ENCODE data around the gene CSMD2. TPM values are rescaled to one million over a fixed set of nuclear protein-coding genes. Genes with fewer than 3 reads are reported as not detected.
"Not testable (repeated sequence)": the region's sequence is repeated elsewhere in the genome, so short reads cannot be mapped to it uniquely, and the experiment has no call there.

CSMD2 gene
- total and polyA plus RNA-seq, 4 donors, result 0.25 to 2.4 (median 1.7) TPM

DNA sequence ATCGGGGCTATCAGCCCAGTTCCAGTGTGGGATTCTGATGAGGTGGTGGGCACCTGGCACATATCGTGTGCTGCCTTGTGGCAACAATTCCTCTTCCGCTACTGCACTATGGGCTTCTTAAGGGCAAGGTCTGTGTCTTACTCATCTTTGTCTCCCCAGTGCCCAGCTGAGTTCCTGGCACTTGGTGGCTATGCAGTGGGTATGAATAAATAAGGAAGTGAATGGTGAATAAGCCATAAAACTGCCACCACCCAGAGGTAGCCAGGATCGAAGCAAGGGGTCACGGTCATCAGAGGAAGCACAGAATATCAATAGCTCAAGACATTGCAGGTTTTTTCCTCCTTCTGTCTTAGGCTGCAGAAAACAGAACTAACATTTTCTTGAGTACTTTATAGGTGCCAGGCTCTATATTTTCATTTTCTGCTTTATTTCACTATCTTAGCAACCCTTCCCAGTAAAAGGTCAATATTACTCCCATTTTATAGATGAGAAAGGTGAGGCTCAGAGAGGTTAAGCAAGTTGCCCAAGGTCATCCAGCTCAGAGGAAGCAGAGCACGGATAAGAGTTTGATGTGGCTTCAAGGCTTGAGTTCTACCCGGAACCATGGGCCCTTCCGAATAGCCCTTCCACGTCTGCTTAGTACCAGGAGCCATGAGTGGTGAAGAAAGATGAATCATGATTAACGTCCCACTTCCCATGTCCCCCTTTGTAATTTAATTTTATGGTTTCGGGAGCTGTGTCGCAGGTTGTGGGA is 21.9 kb upstream of the CSMD2 start:
- H3K4me3 ChIP-seq (ENCODE audit: low read length in 2 of 2), result no peak overlapping the region
- H3K9me3 ChIP-seq (ENCODE audit: control insufficient read depth, low read length), result peaks cover 6% of the 10 kb centered on the region
- H3K36me3 ChIP-seq (ENCODE audit: control insufficient read depth in 1 of 2, insufficient read depth in 2 of 2, low read length in 1 of 2), result no peaks in the 10 kb centered on the region
- no peaks in the 10 kb centered on the region for H3K27me3 ChIP-seq (ENCODE audit: control insufficient read depth in 1 of 2, insufficient read depth in 2 of 2, low read length in 1 of 2)
- intact Hi-C loops (cut with DNase I), result no loop called here
- WGBS, 2 donors, result 70 to 77% methylated on average over 12 of the region's 12 CpGs
- ATAC-seq (ENCODE audit: low FRiP score) (no peak), DNase-seq (no peak)
- H3K4me1 ChIP-seq (ENCODE audit: control insufficient read depth in 1 of 2, insufficient read depth in 2 of 2, low read length in 2 of 2), result no peaks in the 10 kb centered on the region
- H3K27ac ChIP-seq (ENCODE audit: low read depth in 1 of 2, low read length in 2 of 2), result no peak overlapping the region

GRCh38 chr1:34183381-34183780 is 18.4 kb upstream of the CSMD2 start:
- H3K4me3 ChIP-seq (ENCODE audit: low read length in 2 of 2); DNase-seq; H3K27ac ChIP-seq (ENCODE audit: low read depth in 1 of 2, low read length in 2 of 2); H3K9me3 ChIP-seq (ENCODE audit: control insufficient read depth, low read length); H3K27me3 ChIP-seq (ENCODE audit: control insufficient read depth in 1 of 2, insufficient read depth in 2 of 2, low read length in 1 of 2); intact Hi-C loops (cut with DNase I); ATAC-seq (ENCODE audit: low FRiP score); H3K36me3 ChIP-seq (ENCODE audit: control insufficient read depth in 1 of 2, insufficient read depth in 2 of 2, low read length in 1 of 2); H3K4me1 ChIP-seq (ENCODE audit: control insufficient read depth in 1 of 2, insufficient read depth in 2 of 2, low read length in 2 of 2): not testable (repeated sequence)
- WGBS, 2 donors, result 83 to 86% methylated on average over 4 of the region's 4 CpGs

GRCh38 chr1:34178072-34178471 is 13.0 kb upstream of the CSMD2 start:
- ATAC-seq (ENCODE audit: low FRiP score) (no peak), DNase-seq (no peak)
- no peaks in the 10 kb centered on the region for H3K4me1 ChIP-seq (ENCODE audit: control insufficient read depth in 1 of 2, insufficient read depth in 2 of 2, low read length in 2 of 2)
- H3K4me3 ChIP-seq (ENCODE audit: low read length in 2 of 2), result no peak overlapping the region
- WGBS, 2 donors, result 50 to 57% methylated on average over 2 of the region's 2 CpGs
- intact Hi-C loops (cut with DNase I), result no loop called here
- H3K27me3 ChIP-seq (ENCODE audit: control insufficient read depth in 1 of 2, insufficient read depth in 2 of 2, low read length in 1 of 2), result no peaks in the 10 kb centered on the region
- H3K9me3 ChIP-seq (ENCODE audit: control insufficient read depth, low read length), result no peaks in the 10 kb centered on the region
- no peak overlapping the region for H3K27ac ChIP-seq (ENCODE audit: low read depth in 1 of 2, low read length in 2 of 2)
- no peaks in the 10 kb centered on the region for H3K36me3 ChIP-seq (ENCODE audit: control insufficient read depth in 1 of 2, insufficient read depth in 2 of 2, low read length in 1 of 2)

- intact Hi-C loops (cut with DNase I), result no loop called here
- H3K4me3 ChIP-seq (ENCODE audit: low read length in 2 of 2), result no peak within 1 kb of the TSS
- ATAC-seq (ENCODE audit: low FRiP score) (no peak), DNase-seq (no peak)
- H3K27ac ChIP-seq (ENCODE audit: low read depth in 1 of 2, low read length in 2 of 2), result no peak within 1 kb of the TSS
- H3K9me3 ChIP-seq (ENCODE audit: control insufficient read depth, low read length), result no peaks in the 10 kb centered on the region
- WGBS, 2 donors, result 2 to 4% methylated on average over 56 to 58 of the region's 58 CpGs
- H3K27me3 ChIP-seq (ENCODE audit: control insufficient read depth in 1 of 2, insufficient read depth in 2 of 2, low read length in 1 of 2), result no peaks in the 10 kb centered on the region
- no peaks in the 10 kb centered on the region for H3K36me3 ChIP-seq (ENCODE audit: control insufficient read depth in 1 of 2, insufficient read depth in 2 of 2, low read length in 1 of 2)
- no peaks in the 10 kb centered on the region for H3K4me1 ChIP-seq (ENCODE audit: control insufficient read depth in 1 of 2, insufficient read depth in 2 of 2, low read length in 2 of 2)
Measured at GRCh38 chr1:34176830-34177603, 12.0 kb upstream of the CSMD2 start, which contains the start of gene C1orf94. Gene C1orf94 (plus strand): TSS chr1:34176907. CDS start chr1:34177790, 883 bp downstream.

DNA sequence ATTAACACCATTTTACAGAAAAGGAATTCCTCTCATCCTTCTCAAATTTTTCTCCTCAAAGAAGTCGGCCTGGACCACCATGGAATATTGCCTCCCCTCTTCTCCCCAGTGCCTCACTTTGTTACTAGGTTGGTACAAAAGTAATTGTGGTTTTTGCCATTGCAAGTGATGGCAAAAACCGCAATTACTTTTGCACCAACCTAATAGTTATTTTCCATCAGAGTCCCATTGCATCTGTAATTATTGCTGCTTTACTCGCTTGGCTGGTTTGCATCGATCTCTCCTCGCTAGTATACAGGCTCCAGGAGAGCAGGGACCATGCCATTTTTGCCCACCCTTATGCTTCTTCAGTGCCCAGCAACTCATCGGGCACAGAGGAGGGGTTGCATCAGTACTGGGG is 10.7 kb upstream of the CSMD2 start:
- ATAC-seq (ENCODE audit: low FRiP score) (no peak), DNase-seq (no peak)
- intact Hi-C loops (cut with DNase I), result no loop called here
- Histone ChIP-seq H3K9me3 (ENCODE audit: control insufficient read depth, low read length) (no peaks in the 10 kb centered on the region), H3K36me3 (ENCODE audit: control insufficient read depth in 1 of 2, insufficient read depth in 2 of 2, low read length in 1 of 2) (no peaks in the 10 kb centered on the region), H3K4me3 (ENCODE audit: low read length in 2 of 2) (no peak overlapping the region), H3K27ac (ENCODE audit: low read depth in 1 of 2, low read length in 2 of 2) (no peak overlapping the region), H3K27me3 (ENCODE audit: control insufficient read depth in 1 of 2, insufficient read depth in 2 of 2, low read length in 1 of 2) (no peaks in the 10 kb centered on the region), H3K4me1 (ENCODE audit: control insufficient read depth in 1 of 2, insufficient read depth in 2 of 2, low read length in 2 of 2) (no peaks in the 10 kb centered on the region)
- WGBS, 2 donors, result 87 to 89% methylated on average over 6 of the region's 6 CpGs

GRCh38 chr1:34167389-34167788 is 2.4 kb upstream of the CSMD2 start:
- H3K27me3 ChIP-seq (ENCODE audit: control insufficient read depth in 1 of 2, insufficient read depth in 2 of 2, low read length in 1 of 2), result no peaks in the 10 kb centered on the region
- no peak overlapping the region for H3K27ac ChIP-seq (ENCODE audit: low read depth in 1 of 2, low read length in 2 of 2)
- ATAC-seq (ENCODE audit: low FRiP score) (no peak), DNase-seq (no peak)
- no peaks in the 10 kb centered on the region for H3K36me3 ChIP-seq (ENCODE audit: control insufficient read depth in 1 of 2, insufficient read depth in 2 of 2, low read length in 1 of 2)
- WGBS, 2 donors, result 48 to 71% methylated on average over 13 of the region's 13 CpGs
- no peak overlapping the region for H3K4me3 ChIP-seq (ENCODE audit: low read length in 2 of 2)
- intact Hi-C loops (cut with DNase I), result loop anchor here (5.0 to 10.0 kb wide), 3 partner anchors 273 to 530 kb away; no protein-coding TSS in a partner anchor
- no peaks in the 10 kb centered on the region for H3K9me3 ChIP-seq (ENCODE audit: control insufficient read depth, low read length)
- no peaks in the 10 kb centered on the region for H3K4me1 ChIP-seq (ENCODE audit: control insufficient read depth in 1 of 2, insufficient read depth in 2 of 2, low read length in 2 of 2)

- Histone ChIP-seq H3K9me3 (ENCODE audit: control insufficient read depth, low read length) (no peaks in the 10 kb centered on the region), H3K36me3 (ENCODE audit: control insufficient read depth in 1 of 2, insufficient read depth in 2 of 2, low read length in 1 of 2) (no peaks in the 10 kb centered on the region), H3K27me3 (ENCODE audit: control insufficient read depth in 1 of 2, insufficient read depth in 2 of 2, low read length in 1 of 2) (no peaks in the 10 kb centered on the region), H3K4me3 (ENCODE audit: low read length in 2 of 2) (no peak overlapping the region), H3K27ac (ENCODE audit: low read depth in 1 of 2, low read length in 2 of 2) (no peak overlapping the region), H3K4me1 (ENCODE audit: control insufficient read depth in 1 of 2, insufficient read depth in 2 of 2, low read length in 2 of 2) (no peaks in the 10 kb centered on the region)
- 4 to 6% methylated on average over 24 of the region's 24 CpGs for WGBS, 2 donors
- DNase-seq (peak in 1 of 2 donors; percentile 81), ATAC-seq (ENCODE audit: low FRiP score) (no peak)
- intact Hi-C loops (cut with DNase I), result loop anchor here (5.0 to 10.0 kb wide), 3 partner anchors 272 to 529 kb away; no protein-coding TSS in a partner anchor
Measured at GRCh38 chr1:34166625-34167361, 1.8 kb upstream of the CSMD2 start.

GRCh38 chr1:34166191-34166624 is 1.2 kb upstream of the CSMD2 start:
- intact Hi-C loops (cut with DNase I), result loop anchor here (5.0 to 10.0 kb wide), 3 partner anchors 271 to 529 kb away; no protein-coding TSS in a partner anchor
- Histone ChIP-seq H3K27ac (ENCODE audit: low read depth in 1 of 2, low read length in 2 of 2) (no peak overlapping the region), H3K27me3 (ENCODE audit: control insufficient read depth in 1 of 2, insufficient read depth in 2 of 2, low read length in 1 of 2) (no peaks in the 10 kb centered on the region), H3K4me1 (ENCODE audit: control insufficient read depth in 1 of 2, insufficient read depth in 2 of 2, low read length in 2 of 2) (no peaks in the 10 kb centered on the region), H3K4me3 (ENCODE audit: low read length in 2 of 2) (no peak overlapping the region), H3K9me3 (ENCODE audit: control insufficient read depth, low read length) (no peaks in the 10 kb centered on the region), H3K36me3 (ENCODE audit: control insufficient read depth in 1 of 2, insufficient read depth in 2 of 2, low read length in 1 of 2) (no peaks in the 10 kb centered on the region)
- DNase-seq, result peak in 1 of 2 donors; percentile 76
- WGBS, 2 donors, result 1 to 2% methylated on average over 27 of the region's 27 CpGs
- ATAC-seq (ENCODE audit: low FRiP score), result no peak
